HepG2 (cell line): Measurements from ENCODE around the gene SLC5A6. TPM values are rescaled to one million over a fixed set of nuclear protein-coding genes. Genes with fewer than 3 reads are reported as not detected.

Source experiments
- CSRNP1 ChIP-seq: sonication (generic); formaldehyde crosslinking; IDR thresholded peaks from 2 replicates; pipeline ENCODE4 v1.8.1; 2023; ENCODE audit warnings: mild to moderate bottlenecking, missing genetic modification reagents
- FOXO4 ChIP-seq: sonication (generic); formaldehyde crosslinking; conservative IDR thresholded peaks from 2 replicates; pipeline ENCODE4 v1.8.1; 2023; ENCODE audit warnings: missing genetic modification reagents
- HOXA5 ChIP-seq: sonication (generic); formaldehyde crosslinking; IDR thresholded peaks from 2 replicates; pipeline ENCODE4 v1.4.0; 2020; ENCODE audit warnings: missing genetic modification reagents
- MATR3 ChIP-seq: sonication (generic); formaldehyde crosslinking; IDR thresholded peaks from 2 replicates; pipeline ENCODE4 v1.4.0; 2020; ENCODE audit warnings: missing genetic modification reagents
- MAX ChIP-seq: IDR thresholded peaks from 2 replicates; pipeline ENCODE4 v1.6.1; 2012; ENCODE audit warnings: inconsistent platforms
- MTF2 ChIP-seq: sonication (generic); formaldehyde crosslinking; IDR thresholded peaks from 2 replicates; pipeline ENCODE4 v1.5.0; 2020; ENCODE audit warnings: missing genetic modification reagents, borderline replicate concordance
- MYC ChIP-seq: sonication (generic); formaldehyde crosslinking; IDR thresholded peaks from 2 replicates; pipeline ENCODE4 v1.9.0; 2021; ENCODE audit warnings: missing genetic modification reagents, borderline replicate concordance
- SALL2 ChIP-seq: sonication (generic); formaldehyde crosslinking; IDR thresholded peaks from 2 replicates; pipeline ENCODE4 v1.8.1; 2023; ENCODE audit warnings: mild to moderate bottlenecking, missing genetic modification reagents, inconsistent platforms
- SMYD3 ChIP-seq: sonication (generic); formaldehyde crosslinking; IDR thresholded peaks from 2 replicates; pipeline ENCODE4 v1.8.1; 2023; ENCODE audit warnings: mild to moderate bottlenecking, missing genetic modification reagents
- SNRNP70 ChIP-seq: fragments of 200-400 bp; formaldehyde crosslinking; IDR thresholded peaks from 2 replicates; pipeline ENCODE4 v1.6.1; 2017; ENCODE audit warnings: mild to moderate bottlenecking, low read depth, low read length, moderate library complexity
- YEATS4 ChIP-seq: sonication (generic); formaldehyde crosslinking; IDR thresholded peaks from 2 replicates; pipeline ENCODE4 v1.4.0; 2020; ENCODE audit warnings: missing genetic modification reagents, borderline replicate concordance
- ZBTB34 ChIP-seq: sonication (generic); formaldehyde crosslinking; IDR thresholded peaks from 2 replicates; pipeline ENCODE4 v1.8.0; 2022; ENCODE audit warnings: mild to moderate bottlenecking, missing genetic modification reagents
- ZBTB43 ChIP-seq: sonication (generic); formaldehyde crosslinking; conservative IDR thresholded peaks from 2 replicates; pipeline ENCODE4 v1.4.0; 2020; ENCODE audit warnings: missing genetic modification reagents
- ZFP82 ChIP-seq: sonication (generic); formaldehyde crosslinking; IDR thresholded peaks from 2 replicates; pipeline ENCODE4 v1.5.1; 2020; ENCODE audit warnings: mild to moderate bottlenecking, missing genetic modification reagents, borderline replicate concordance
- ZNF329 ChIP-seq: sonication (generic); formaldehyde crosslinking; IDR thresholded peaks from 2 replicates; pipeline ENCODE4 v1.9.0; 2021; ENCODE audit warnings: low read depth, mild to moderate bottlenecking, missing genetic modification reagents
- ZNF333 ChIP-seq: sonication (generic); formaldehyde crosslinking; IDR thresholded peaks from 2 replicates; pipeline ENCODE4 v1.4.0; 2020; ENCODE audit warnings: mild to moderate bottlenecking, missing genetic modification reagents, borderline replicate concordance
- ZNF343 ChIP-seq: sonication (generic); formaldehyde crosslinking; IDR thresholded peaks from 2 replicates; pipeline ENCODE4 v1.4.0; 2020; ENCODE audit warnings: mild to moderate bottlenecking, missing genetic modification reagents
- ZNF501 ChIP-seq: sonication (generic); formaldehyde crosslinking; IDR thresholded peaks from 2 replicates; pipeline ENCODE4 v1.5.1; 2020; ENCODE audit warnings: mild to moderate bottlenecking, moderate library complexity, missing genetic modification reagents
- ZNF574 ChIP-seq: sonication (generic); formaldehyde crosslinking; IDR thresholded peaks from 2 replicates; pipeline ENCODE4 v1.4.0; 2020; ENCODE audit warnings: missing genetic modification reagents
- ZNF598 ChIP-seq: sonication (generic); formaldehyde crosslinking; IDR thresholded peaks from 2 replicates; pipeline ENCODE4 v1.5.1; 2020; ENCODE audit warnings: mild to moderate bottlenecking, missing genetic modification reagents, borderline replicate concordance
- polyA plus RNA-seq, 8 experiments: library from polyadenylated mRNA; depleted of rRNA in 3 of 8; stranded (reverse) in 7 of 8; unstranded in 1 of 8; fragments of >200 nt; fragmentation: Illumina TruSeq in 4 of 8; extraction: Trizol in 4 of 8; gene quantifications; 2 replicates each; pipeline versions ENCODE4 v1.2.1 to v1.2.3, GENCODE V29; 2011 to 2016; ENCODE audit warnings: low read depth in 4 of 8, missing spikeins in 1 of 8, mixed read lengths in 1 of 8; ENCODE audit not compliant: insufficient read depth in 1 of 8
- total RNA-seq, 5 experiments: library from RNA; depleted of rRNA; stranded (reverse); fragments of >200 nt; fragmentation: Illumina TruSeq; extraction: Trizol; gene quantifications; 2 replicates each; pipeline ENCODE4 v1.2.3, GENCODE V29; 2016; ENCODE audit warnings: low read depth in 1 of 5

Gene SLC5A6
- total and polyA plus RNA-seq, 2 of the 13 experiments (the other 11 are each of a cell fraction or from before 2014, with no cell fraction given), result 135 to 417 TPM

GRCh38 chr2:27212626-27213471 is 781 bp upstream of the SLC5A6 start (continued):
- TF ChIP-seq ZFP82 (CRISPR knock-in tag) (peak; percentile 38; the same call in 1 of the 2 replicates), ZNF343 (no peak), ZNF329 (CRISPR knock-in tag) (peak; percentile 16; the same call in 1 of the 2 replicates), YEATS4 (CRISPR knock-in tag) (no peak), ZNF574 (CRISPR knock-in tag) (no peak), ZNF333 (no peak), FOXO4 (0 out of 2 replicates have a peak, but pooled peaks have one; percentile 79), ZNF501 (CRISPR knock-in tag) (peak; percentile 53; the same call in 1 of the 2 replicates), ZBTB34 (CRISPR knock-in tag) (0 out of 2 replicates have a peak, but pooled peaks have one; percentile 10), ZBTB43 (CRISPR knock-in tag) (no peak), ZNF598 (CRISPR knock-in tag) (no peak), SALL2 (CRISPR knock-in tag) (no peak), SNRNP70 (no peak), MTF2 (CRISPR knock-in tag) (no peak), MATR3 (no peak), MAX (no peak), HOXA5 (no peak), CSRNP1 (CRISPR knock-in tag) (peak; percentile 2; the same call in 1 of the 2 replicates), MYC (CRISPR knock-in tag) (no peak; the same call in 1 of the 2 replicates), SMYD3 (CRISPR knock-in tag) (peak; percentile 15; the same call in 1 of the 2 replicates)
